HG02870 (cell line): ENCODE measurements around the gene RAD9A.

Source experiments
- ATAC-seq: cut with Tn5 transposase; IDR thresholded peaks from one replicate; pipeline ENCODE4 v1.9.1; 2021; ENCODE audit warnings: mild to moderate bottlenecking, moderate library complexity; ENCODE audit not compliant: unreplicated experiment

RAD9A gene

DNA sequence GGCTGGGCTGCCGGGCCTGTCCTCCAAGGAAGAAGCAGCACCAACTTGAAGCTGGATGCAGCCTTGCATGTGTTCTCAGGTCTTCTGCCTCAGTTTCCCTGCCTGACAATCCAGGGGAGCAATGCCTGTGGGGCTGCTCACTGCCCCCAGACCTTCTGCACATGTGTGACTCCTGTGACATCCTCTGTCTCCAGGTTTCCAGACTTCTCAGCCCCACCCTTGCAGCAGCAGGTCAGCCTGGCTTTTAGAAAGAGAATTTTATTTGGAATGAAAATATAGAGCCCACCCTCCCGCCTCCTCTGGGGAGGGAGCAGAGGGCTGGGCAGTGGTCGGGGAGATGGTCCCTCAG, 46.0 kb downstream of the RAD9A start:
- no peak for ATAC-seq

DNA sequence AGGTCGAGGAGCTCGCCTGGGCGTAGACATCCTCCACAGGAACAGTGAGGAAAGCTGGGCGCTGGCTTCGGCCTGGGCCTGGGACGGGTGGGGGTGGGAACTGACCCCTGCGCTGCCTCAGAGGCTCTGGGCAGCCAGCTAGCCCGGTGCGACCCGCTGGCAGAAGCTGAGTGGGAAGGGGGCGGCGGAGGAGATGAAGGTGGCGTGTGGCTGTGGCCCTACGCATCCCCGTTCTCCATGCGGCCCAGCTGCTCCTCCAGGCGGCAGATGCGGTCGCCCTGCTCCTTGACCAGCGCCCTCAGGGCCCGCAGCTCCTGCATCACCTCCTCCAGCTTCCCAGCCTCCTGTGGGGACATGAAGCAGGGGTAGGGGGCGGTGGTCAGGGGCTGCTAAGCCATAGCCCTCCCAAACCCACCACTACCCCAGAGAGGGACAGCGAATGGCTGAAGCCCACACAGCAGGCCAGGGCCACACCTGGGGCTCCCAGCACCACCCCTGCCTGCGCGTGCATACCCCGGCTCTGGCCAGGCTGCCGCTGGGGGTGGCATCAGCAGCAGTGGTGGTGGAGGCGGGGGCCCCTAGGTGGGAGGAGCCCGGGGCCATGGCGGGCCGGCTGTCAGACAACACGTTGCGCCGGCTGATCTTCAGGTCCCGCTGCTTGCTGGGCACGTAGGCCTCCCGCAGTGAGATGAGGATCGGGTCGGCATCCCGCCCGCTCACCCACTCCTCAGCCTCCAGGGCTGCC, 46.5 kb downstream of the RAD9A start:
- no peak for ATAC-seq

DNA sequence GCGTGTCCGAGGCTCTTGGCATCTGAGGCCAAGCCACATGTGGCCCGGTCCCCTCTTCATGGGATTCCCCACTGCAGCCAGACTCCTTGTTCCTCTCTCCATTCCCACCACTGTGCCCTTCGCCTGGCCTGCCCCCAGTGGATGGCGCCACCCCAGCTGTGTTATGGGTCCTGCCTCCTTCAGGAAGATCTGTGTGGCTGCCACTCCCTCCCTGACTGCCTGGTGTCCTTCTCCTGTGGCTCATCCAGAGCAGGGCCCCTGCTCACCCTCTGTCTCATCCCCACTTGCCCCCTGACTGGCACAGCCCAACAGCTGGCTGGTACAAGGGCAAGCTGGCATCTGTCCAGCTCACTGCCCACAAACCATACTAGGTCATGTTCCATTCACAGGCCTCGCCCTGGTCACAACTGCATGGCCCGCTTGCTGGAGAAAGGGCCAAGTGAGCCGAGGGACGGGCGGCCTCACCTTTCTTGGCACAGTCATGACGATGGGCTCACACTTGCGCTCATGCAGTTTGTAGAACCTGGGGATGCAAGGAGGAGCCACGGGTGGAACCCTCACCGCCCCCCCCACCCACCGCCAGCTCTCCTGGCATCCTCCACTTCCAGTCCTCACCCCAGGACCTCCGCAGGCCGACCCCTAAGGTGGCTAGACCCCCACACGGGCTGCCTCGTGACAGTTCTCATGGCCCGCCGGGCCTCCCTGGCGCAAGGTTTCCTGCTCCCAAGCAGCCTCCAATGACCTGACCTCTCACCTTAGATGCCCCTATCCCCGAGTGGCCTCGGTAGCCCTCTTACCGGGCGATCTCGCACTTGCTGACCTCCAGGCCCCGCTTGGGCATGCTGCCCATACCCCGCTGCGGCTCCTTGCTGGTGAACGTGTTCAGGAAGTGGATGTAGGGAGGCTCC, 47.8 kb downstream of the RAD9A start:
- no peak for ATAC-seq

DNA sequence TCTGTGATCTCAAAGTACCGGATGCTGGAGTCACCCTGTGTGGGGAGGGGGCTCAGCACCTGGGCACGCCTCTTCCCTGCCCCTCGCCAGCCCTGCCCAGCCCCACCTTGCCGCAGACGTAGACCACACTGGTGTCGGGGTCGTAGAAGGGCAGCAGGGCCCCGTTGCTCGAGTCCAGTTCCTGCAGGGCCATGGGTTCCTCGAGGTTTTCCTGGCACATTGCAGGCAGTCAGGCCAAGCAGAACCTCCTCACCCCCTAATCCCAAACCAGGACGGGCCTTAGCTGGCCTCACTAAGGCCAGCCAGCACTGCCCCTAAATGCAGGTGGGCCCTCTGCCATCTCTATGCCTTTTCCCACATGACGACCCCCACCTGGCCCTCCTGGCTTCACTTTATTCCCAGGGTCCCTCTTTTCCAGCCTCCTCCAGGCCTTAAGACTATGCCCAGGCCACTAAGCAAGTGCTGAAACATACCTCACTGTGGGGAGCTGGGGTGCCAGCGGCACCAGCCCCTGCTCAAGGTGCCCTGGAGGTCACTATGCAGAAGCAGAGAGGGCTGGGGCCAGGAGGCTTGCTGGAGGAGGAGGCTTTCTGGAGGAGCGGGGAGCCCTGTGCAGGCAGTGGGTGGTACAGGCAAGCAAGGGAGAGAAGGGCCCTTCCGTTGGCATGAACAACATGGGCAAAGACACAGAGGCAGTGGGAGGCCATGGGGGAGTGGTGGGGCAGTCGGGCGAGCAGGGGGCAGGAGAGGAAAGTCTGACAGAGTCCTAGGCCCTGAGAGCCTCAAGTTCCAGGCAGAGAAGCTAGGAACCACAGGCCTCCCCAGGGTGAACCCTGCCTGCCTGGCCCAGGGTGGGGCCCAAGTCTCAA, 48.7 kb downstream of the RAD9A start:
- no peak for ATAC-seq

DNA sequence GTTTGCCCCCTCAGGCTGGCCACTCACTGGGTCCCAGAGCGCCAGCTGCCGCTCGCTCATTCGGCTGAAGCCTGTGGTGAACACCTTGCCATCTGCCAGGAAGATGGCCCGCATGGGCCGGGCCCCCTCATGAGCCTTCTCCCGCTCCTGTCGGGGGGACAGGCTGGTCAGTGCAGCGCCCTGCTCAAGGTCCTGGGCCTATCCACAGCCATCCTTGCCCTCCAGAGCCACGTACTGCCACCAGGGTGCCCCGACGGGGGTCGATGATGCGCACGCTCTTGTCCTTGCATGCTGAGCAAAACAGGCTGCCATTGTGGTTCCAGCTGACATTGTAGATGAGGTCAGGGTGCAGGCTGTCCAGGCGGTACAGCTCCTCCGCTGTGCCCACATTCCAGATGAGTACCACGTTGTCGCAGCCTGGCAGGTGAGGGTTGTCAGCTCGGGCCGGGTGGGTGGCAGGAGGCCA, 49.3 kb downstream of the RAD9A start:
- ATAC-seq = no peak

DNA sequence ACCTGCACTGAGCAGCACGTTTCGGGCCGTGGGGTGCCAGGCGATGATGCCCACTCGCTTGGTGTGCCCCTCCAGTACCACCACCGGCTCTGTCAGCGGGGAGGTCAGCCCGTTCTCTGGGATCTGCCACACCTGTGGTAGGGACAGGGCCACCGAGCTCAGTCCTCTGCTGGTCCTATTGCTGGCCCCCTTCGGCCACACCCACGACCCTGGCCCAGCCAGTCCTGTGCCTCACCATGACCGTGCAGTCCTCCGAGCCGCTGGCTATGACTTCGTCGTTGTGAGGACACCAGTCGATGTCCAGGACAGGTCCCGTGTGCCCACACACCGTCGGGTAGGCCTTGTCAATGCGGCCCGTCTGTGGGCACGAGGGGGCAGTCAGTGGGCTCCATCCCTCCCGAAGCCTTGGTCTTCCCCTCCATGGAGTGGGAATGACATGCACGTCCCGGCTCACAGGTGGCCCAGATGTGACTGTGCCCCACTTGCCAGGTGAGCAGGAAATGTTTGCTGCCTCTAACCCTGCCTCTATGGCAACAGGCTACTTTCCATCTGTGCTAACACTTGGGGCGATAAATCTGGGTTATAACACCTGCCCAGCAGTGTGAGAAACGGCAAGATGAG, 50.1 kb downstream of the RAD9A start:
- no peak for ATAC-seq

DNA sequence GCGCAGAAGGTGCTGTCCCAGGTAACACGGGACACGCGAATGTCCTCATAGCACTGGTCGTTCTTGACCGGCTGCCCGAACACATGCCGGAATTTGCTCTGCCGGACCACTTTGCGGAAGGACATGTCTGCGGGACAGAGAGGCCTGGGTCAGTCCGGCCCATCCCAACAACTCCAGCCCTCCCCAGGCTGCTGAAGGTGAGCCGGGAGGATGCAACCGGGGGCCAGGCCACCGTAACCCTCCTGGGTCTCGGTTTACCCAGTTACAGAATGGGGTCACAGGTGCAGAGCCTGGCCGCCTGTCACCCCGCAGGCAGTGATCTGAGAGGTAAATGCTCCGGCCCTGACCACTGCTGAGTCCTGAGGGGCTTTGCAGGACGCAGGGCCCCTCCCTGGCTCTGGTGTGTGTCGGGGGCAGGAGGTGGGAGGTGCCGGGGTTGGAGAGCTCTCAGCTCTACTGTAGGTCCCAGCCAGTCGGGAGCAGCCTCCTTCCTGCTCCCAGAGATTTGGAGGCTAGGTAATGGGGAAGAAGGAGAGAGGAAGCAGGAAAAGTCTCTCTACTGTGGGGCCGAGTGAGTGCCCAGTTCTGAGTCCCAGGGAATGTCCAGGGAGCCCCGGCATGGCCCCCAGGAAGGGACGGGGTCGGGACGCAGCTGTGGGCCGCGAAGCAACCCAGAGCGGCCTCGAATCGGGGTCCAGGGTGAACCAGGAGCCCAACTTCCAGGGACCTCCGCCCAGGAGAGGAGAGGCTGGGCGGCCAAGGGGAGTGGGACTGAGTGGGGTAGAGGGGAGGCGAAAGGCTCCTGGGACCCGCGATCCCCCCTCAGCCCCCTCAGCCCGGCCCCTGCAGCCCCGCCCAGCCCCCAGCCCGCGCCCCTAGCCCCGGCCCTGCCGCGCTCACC, 51.0 kb downstream of the RAD9A start:
- ATAC-seq = no peak

DNA sequence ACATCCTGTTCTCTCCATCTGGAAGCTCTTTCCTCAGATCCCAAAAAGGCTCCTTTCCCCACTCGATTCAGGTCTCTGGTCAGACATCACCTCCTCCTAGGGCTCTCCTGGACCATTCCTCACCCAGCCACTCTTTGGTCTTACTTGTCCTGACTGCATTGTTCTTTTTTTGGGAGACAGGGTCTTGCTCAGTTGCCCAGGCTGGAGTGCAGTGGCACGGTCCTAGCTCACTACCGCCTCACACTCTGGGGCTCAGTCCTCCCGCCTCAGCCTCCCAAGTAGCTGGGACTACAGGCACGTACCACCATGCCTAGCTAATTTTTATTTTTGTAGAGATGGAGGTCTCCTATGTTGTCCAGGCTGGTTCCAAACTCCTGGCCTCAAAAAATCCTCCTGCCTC, 53.7 kb downstream of the RAD9A start:
- ATAC-seq = no peak
